K562 (cell line): ENCODE measurements around the gene COX14. TPM values are rescaled to one million over a fixed set of nuclear protein-coding genes. Genes with fewer than 3 reads are reported as not detected.

ENCODE experiments used
- ATAC-seq: fragments of 200-7000 bp; cut with Tn5 transposase; 3 replicates; pipeline ENCODE4 v1.9.1; 2020; ENCODE audit warnings: moderate library complexity
- BruUV-seq: library from RNA; stranded (reverse); fragments of 400-500 nt; replicated peaks from 2 replicates; lab custom pipeline; 2021; lab: Mats Ljungman, UMichigan
- CTCF ChIA-PET: fragments of 300-600 bp; formaldehyde crosslinking; extraction: SDS; loops from one replicate; lab custom pipeline; 2021; ENCODE audit warnings: low intra/inter-chr PET ratio; lab: Yijun Ruan, JAX
- POLR2A ChIA-PET: fragments of 300-600, 350-650 bp; sonication (Branson Sonifier 250); formaldehyde crosslinking; extraction: SDS; loops from one replicate; lab custom pipeline; 2021; ENCODE audit warnings: antibody characterized with exemption, inconsistent platforms; lab: Yijun Ruan, JAX
- DNase-seq, 4 experiments: peaks; one replicate each; pipeline versions ENCODE4 v3.0.0 to v3.0.0-alpha.2; 2011 to 2018; ENCODE audit warnings: low spot score in 3 of 4, mixed read lengths in 3 of 4; ENCODE audit errors: extremely low read depth in 1 of 4
- FAIRE-seq: peaks from 2 replicates; lab custom pipeline; 2011; peaks lifted over from hg19 to GRCh38; lab: Jason Lieb, UNC
- H2AFZ ChIP-seq: 2 replicates; pipeline ENCODE4 v1.6.0; 2011; ENCODE audit warnings: low read depth, low read length, control low read depth, inconsistent platforms
- H3K27ac ChIP-seq: fragments of 200-600 bp; 3 replicates; pipeline ENCODE4 v1.8.0; 2011; ENCODE audit warnings: low read depth, mild to moderate bottlenecking, control low read depth, inconsistent platforms, low read length, moderate library complexity, mixed read lengths; ENCODE audit errors: extremely low read depth
- H3K27me3 ChIP-seq, 2 experiments: fragments of 300-600 bp in 1 of 2; 2 replicates in 1 of 2; 3 replicates in 1 of 2; pipeline versions ENCODE4 v1.6.0 to v1.8.0; 2011; ENCODE audit warnings: inconsistent platforms in 2 of 2, low read length in 2 of 2, mild to moderate bottlenecking in 1 of 2, mixed read lengths in 1 of 2, moderate library complexity in 1 of 2; ENCODE audit not compliant: control insufficient read depth in 2 of 2, insufficient read depth in 2 of 2
- H3K36me3 ChIP-seq: fragments of 300-600 bp; 3 replicates; pipeline ENCODE4 v1.8.0; 2011; ENCODE audit warnings: mild to moderate bottlenecking, low read length, inconsistent platforms; ENCODE audit not compliant: control insufficient read depth, insufficient read depth
- H3K4me1 ChIP-seq, 2 experiments: fragments of 200-600 bp in 1 of 2; replicated peaks in 1 of 2; 2 replicates in 1 of 2; 3 replicates in 1 of 2; pipeline versions ENCODE4 v1.5.1 to v1.8.0; 2011; ENCODE audit warnings: inconsistent platforms in 2 of 2, low read length in 2 of 2, mild to moderate bottlenecking in 1 of 2, mixed read lengths in 1 of 2, moderate library complexity in 1 of 2; ENCODE audit not compliant: control insufficient read depth in 2 of 2, insufficient read depth in 2 of 2
- H3K4me2 ChIP-seq: 2 replicates; pipeline ENCODE4 v1.6.1; 2011; ENCODE audit warnings: low read length, control low read depth, inconsistent platforms, mixed read lengths; ENCODE audit not compliant: insufficient read depth
- H3K4me3 ChIP-seq: fragments of 200-600 bp; sonication (generic), shearing (Covaris generic); 2 replicates; pipeline ENCODE4 v1.5.1; 2016; ENCODE audit warnings: control low read depth, inconsistent platforms
- H3K79me2 ChIP-seq: fragments of 200-600 bp; 3 replicates; pipeline ENCODE4 v1.8.0; 2011; ENCODE audit warnings: low read length, inconsistent platforms; ENCODE audit not compliant: control insufficient read depth, insufficient read depth
- H3K9ac ChIP-seq, 2 experiments: 2 replicates each; pipeline versions ENCODE4 v1.6.0 to v1.6.1; 2011; ENCODE audit warnings: low read depth in 2 of 2, low read length in 2 of 2, control low read depth in 1 of 2, inconsistent platforms in 1 of 2, mild to moderate bottlenecking in 1 of 2, mixed read lengths in 1 of 2; ENCODE audit not compliant: insufficient read depth in 1 of 2
- H3K9me1 ChIP-seq: one replicate; pipeline ENCODE4 v1.6.0; 2011; ENCODE audit warnings: inconsistent platforms, mild to moderate bottlenecking, low read length, moderate library complexity; ENCODE audit not compliant: control insufficient read depth, insufficient read depth
- H3K9me3 ChIP-seq: replicated peaks from 2 replicates; pipeline ENCODE4 v1.5.1; 2011; ENCODE audit warnings: low read depth, low read length, inconsistent platforms; ENCODE audit not compliant: control insufficient read depth, insufficient read depth
- H4K20me1 ChIP-seq: replicated peaks from 2 replicates; pipeline ENCODE4 v1.6.1; 2011; ENCODE audit warnings: low read length, inconsistent platforms, mixed read lengths; ENCODE audit not compliant: control insufficient read depth, insufficient read depth
- BCL6 ChIP-seq: fragments of 250-450 bp; sonication (Bioruptor Pico); IDR thresholded peaks from 2 replicates; pipeline ENCODE4 v1.4.0; 2020
- ELF1 ChIP-seq: fragments of 200-800 bp; sonication (Bioruptor generic); IDR thresholded peaks from 2 replicates; pipeline ENCODE4 v1.6.1; 2016; ENCODE audit warnings: missing genetic modification characterization, missing compliant biosample characterization
- HNRNPL ChIP-seq: fragments of 200-400 bp; formaldehyde crosslinking; IDR thresholded peaks from 2 replicates; pipeline ENCODE4 v1.6.1; 2017; ENCODE audit warnings: low read depth, mild to moderate bottlenecking, low read length
- NCOA6 ChIP-seq: fragments of 450-650 bp; IDR thresholded peaks from 2 replicates; pipeline ENCODE4 v1.6.1; 2017; ENCODE audit warnings: mild to moderate bottlenecking
- NR2C1 ChIP-seq, 2 experiments: fragments of 450-650 bp; IDR thresholded peaks; 2 replicates each; pipeline ENCODE4 v1.6.1; 2017; ENCODE audit warnings: mild to moderate bottlenecking in 2 of 2, antibody characterized with exemption in 1 of 2, inconsistent platforms in 1 of 2, missing compliant biosample characterization in 1 of 2, missing genetic modification characterization in 1 of 2
- PATZ1 ChIP-seq: fragments of 250-450 bp; sonication (Bioruptor Pico); IDR thresholded peaks from 2 replicates; pipeline ENCODE4 v1.5.0; 2020; ENCODE audit warnings: mild to moderate bottlenecking, borderline replicate concordance
- POLR2A ChIP-seq: fragments of 450-650 bp; conservative IDR thresholded peaks from 2 replicates; pipeline ENCODE4 v1.6.1; 2016
- SMAD3 ChIP-seq: fragments of 450-650 bp; formaldehyde crosslinking; conservative IDR thresholded peaks from 2 replicates; pipeline ENCODE4 v1.4.0; 2020; ENCODE audit warnings: mild to moderate bottlenecking
- SPI1 ChIP-seq: IDR thresholded peaks from 2 replicates; pipeline ENCODE4 v1.6.1; 2011; ENCODE audit warnings: low read depth, low read length, control low read depth, borderline replicate concordance
- WHSC1 ChIP-seq: IDR thresholded peaks from one replicate; pipeline ENCODE4 v1.6.1; 2012; ENCODE audit warnings: low read length, control low read depth, inconsistent platforms
- ZNF354B ChIP-seq: fragments of 250-450 bp; sonication (Bioruptor Pico); IDR thresholded peaks from 2 replicates; pipeline ENCODE4 v1.4.0; 2020
- ZNF609 ChIP-seq: sonication (generic); formaldehyde crosslinking; IDR thresholded peaks from 2 replicates; pipeline ENCODE4 v1.8.1; 2023; ENCODE audit warnings: missing genetic modification reagents, mild to moderate bottlenecking, borderline replicate concordance
- WGBS: fragments of 100-300 bp; shearing (Covaris generic); methylation state at CpG from one replicate; pipeline ENCODE4 v1.1.6; 2016; ENCODE audit warnings: low coverage, mixed read lengths; ENCODE audit not compliant: insufficient coverage; ENCODE audit errors: missing lambda C conversion rate; 5-methylcytosine and 5-hydroxymethylcytosine counted together
- in situ Hi-C: fragments of 300-500 bp; cut with MboI; formaldehyde crosslinking; loops from 4 replicates; pipeline ENCODE4 v1.15.0; 2018; ENCODE audit warnings: inconsistent platforms, mixed read lengths
- intact Hi-C: fragments of 100-400 bp; cut with micrococcal nuclease; formaldehyde crosslinking; loops from 2 replicates; pipeline ENCODE4 v1.14.2; 2022
- polyA plus RNA-seq, 8 experiments: library from polyadenylated mRNA; depleted of rRNA in 4 of 8; stranded (reverse) in 5 of 8; unstranded in 3 of 8; fragments of >200 nt; fragmentation: Nextera tagmentation in 2 of 8; fragmentation: Illumina TruSeq in 1 of 8; extraction: Ambion mirVana in 2 of 8; extraction: Trizol in 1 of 8; gene quantifications; 2 replicates each; pipeline versions ENCODE4 v1.2.1 to v1.2.3, GENCODE V29; 2011 to 2014; ENCODE audit warnings: inconsistent platforms in 1 of 8, missing spikeins in 1 of 8
- total RNA-seq, 7 experiments: library from RNA; depleted of rRNA in 6 of 7; stranded (reverse); fragments of >200 nt in 6 of 7; fragmentation: Illumina TruSeq in 2 of 7; extraction: Trizol in 2 of 7; gene quantifications; 2 replicates each; pipeline versions ENCODE4 v1.2.1 to v1.2.3, GENCODE V29; 2011 to 2021; ENCODE audit warnings: low replicate concordance in 1 of 7

The COX14 gene
- total and polyA plus RNA-seq, 9 of the 15 experiments (the other 6 are each of a cell fraction or from before 2014, with no cell fraction given), result 44.4 to 269 (median 53.4) TPM

- TF ChIP-seq NCOA6, result no peak
These were observed 7.4 kb downstream of the COX14 start (continued) for GRCh38 chr12:50119387-50119786.

- WGBS, result 91% methylated on average over 3 of the region's 3 CpGs
- Histone ChIP-seq H3K79me2 (peaks cover 14% of the 10 kb centered on the region), H3K9ac (no peak overlapping the region), H3K27ac (no peak overlapping the region), H3K4me1 (no peaks in the 10 kb centered on the region), H3K9me3 (no peaks in the 10 kb centered on the region; the same call in 1 of the 2 replicates), H4K20me1 (no peaks in the 10 kb centered on the region), H2AFZ (no peak overlapping the region), H3K27me3 (no peaks in the 10 kb centered on the region), H3K9me1 (no peaks in the 10 kb centered on the region), H3K4me2 (no peak overlapping the region), H3K4me3 (no peak overlapping the region), H3K36me3 (peaks cover 48% of the 10 kb centered on the region; the same call in 2 of the 3 replicates)
- in situ Hi-C loops (no loop called here), intact Hi-C loops (no loop called here)
- no peak for ATAC-seq
- DNase-seq, result no peak
- POLR2A ChIA-PET, result interaction anchor here (0.9 kb wide), 1 partner anchor 19 kb away, joined by 3 read pairs; no protein-coding TSS in a partner anchor
- BruUV-seq, result no TSS peak
- CTCF ChIA-PET, result no interaction called here
- no peak for FAIRE-seq
- TF ChIP-seq ZNF609 (CRISPR knock-in tag) (no peak), HNRNPL (no peak), WHSC1 (no peak), POLR2A (no peak), NR2C1 (IDR thresholded peaks at IDR 0.05) (no peak), NR2C1 (tag; IDR thresholded peaks at IDR 0.05) (no peak), ZNF354B (CRISPR knock-in tag) (no peak), PATZ1 (CRISPR knock-in tag) (no peak), ELF1 (tag) (no peak), BCL6 (no peak), SMAD3 (CRISPR knock-in tag) (no peak), SPI1 (no peak)
These were observed 8.5 kb downstream of the COX14 start for GRCh38 chr12:50120521-50120920.
